ENCODE measurements around the gene TDRD10. TPM values are rescaled to one million over a fixed set of nuclear protein-coding genes. Genes with fewer than 3 reads are reported as not detected.
A peak's percentile ranks its signal among the peaks of the same experiment; 100 is the strongest.
"Not testable (repeated sequence)": the region's sequence is repeated elsewhere in the genome, so short reads cannot be mapped to it uniquely, and the experiment has no call there.

The TDRD10 gene
- total RNA-seq, 3 donors from 2014 or later, result not detected

- H3K4me1 Mint-ChIP-seq (ENCODE audit: low read depth), result no peaks in the 10 kb centered on the region
- H3K4me3 Mint-ChIP-seq, result no peak overlapping the region
- peaks cover 11% of the 10 kb centered on the region for H3K27me3 Mint-ChIP-seq (ENCODE audit: low read depth)
- ATAC-seq (no peak), DNase-seq (no peak)
- no peaks in the 10 kb centered on the region for H3K9me3 Mint-ChIP-seq
- H3K36me3 Mint-ChIP-seq (ENCODE audit: insufficient read depth), result no peaks in the 10 kb centered on the region
Measured at GRCh38 chr1:154519591-154519991, 17.6 kb downstream of the TDRD10 start.

- Mint-ChIP-seq H3K9me3 (no peaks in the 10 kb centered on the region), H3K36me3 (ENCODE audit: insufficient read depth) (no peaks in the 10 kb centered on the region), H3K27me3 (ENCODE audit: low read depth) (peaks cover 9% of the 10 kb centered on the region), H3K4me3 (no peak overlapping the region), H3K4me1 (ENCODE audit: low read depth) (no peaks in the 10 kb centered on the region)
- DNase-seq (no peak), ATAC-seq (no peak)
Measured at GRCh38 chr1:154520333-154520732, 18.3 kb downstream of the TDRD10 start.

- Mint-ChIP-seq H3K4me1 (ENCODE audit: low read depth) (no peaks in the 10 kb centered on the region), H3K4me3 (no peak overlapping the region), H3K9me3 (no peaks in the 10 kb centered on the region), H3K27me3 (ENCODE audit: low read depth) (peaks cover 6% of the 10 kb centered on the region), H3K36me3 (ENCODE audit: insufficient read depth) (no peaks in the 10 kb centered on the region)
- no peak for DNase-seq
- ATAC-seq, result no peak
Measured at GRCh38 chr1:154521695-154522094, 19.7 kb downstream of the TDRD10 start.

- H3K36me3 Mint-ChIP-seq (ENCODE audit: insufficient read depth), result no peaks in the 10 kb centered on the region
- H3K4me3 Mint-ChIP-seq, result no peak overlapping the region
- DNase-seq, result no peak
Measured at GRCh38 chr1:154524881-154525280, 22.9 kb downstream of the TDRD10 start.

GRCh38 chr1:154527192-154527591 lies 25.2 kb downstream of the TDRD10 start:
- ATAC-seq, result no peak
- H3K36me3 Mint-ChIP-seq (ENCODE audit: insufficient read depth), result no peaks in the 10 kb centered on the region
- H3K4me3 Mint-ChIP-seq, result no peak overlapping the region
- DNase-seq, result no peak
- H3K27me3 Mint-ChIP-seq (ENCODE audit: low read depth), result peaks cover 5% of the 10 kb centered on the region
- H3K4me1 Mint-ChIP-seq (ENCODE audit: low read depth), result no peaks in the 10 kb centered on the region
- no peaks in the 10 kb centered on the region for H3K9me3 Mint-ChIP-seq

More at GRCh38 chr1:154524881-154525280, 22.9 kb downstream of the TDRD10 start:
- peaks cover 6% of the 10 kb centered on the region for H3K27me3 Mint-ChIP-seq (ENCODE audit: low read depth)
- no peak for ATAC-seq
- no peaks in the 10 kb centered on the region for H3K9me3 Mint-ChIP-seq
- no peaks in the 10 kb centered on the region for H3K4me1 Mint-ChIP-seq (ENCODE audit: low read depth)

GRCh38 chr1:154529308-154529707 lies 27.3 kb downstream of the TDRD10 start:
- Mint-ChIP-seq H3K27me3 (ENCODE audit: low read depth) (peaks cover 6% of the 10 kb centered on the region), H3K36me3 (ENCODE audit: insufficient read depth) (no peaks in the 10 kb centered on the region), H3K4me1 (ENCODE audit: low read depth) (no peaks in the 10 kb centered on the region), H3K4me3 (no peak overlapping the region), H3K9me3 (no peaks in the 10 kb centered on the region)
- no peak for DNase-seq
- no peak for ATAC-seq

- H3K9me3 Mint-ChIP-seq; ATAC-seq; H3K27me3 Mint-ChIP-seq (ENCODE audit: low read depth): not testable (repeated sequence)
Measured at GRCh38 chr1:154531950-154532349, 29.9 kb downstream of the TDRD10 start.

GRCh38 chr1:154533952-154534844 lies 32.2 kb downstream of the TDRD10 start:
- ATAC-seq (no peak), DNase-seq (no peak)
- no peaks in the 10 kb centered on the region for H3K4me1 Mint-ChIP-seq (ENCODE audit: low read depth)
- no peak overlapping the region for H3K4me3 Mint-ChIP-seq
- H3K27me3 Mint-ChIP-seq (ENCODE audit: low read depth), result peaks cover 10% of the 10 kb centered on the region
- no peaks in the 10 kb centered on the region for H3K9me3 Mint-ChIP-seq
- no peaks in the 10 kb centered on the region for H3K36me3 Mint-ChIP-seq (ENCODE audit: insufficient read depth)

More at GRCh38 chr1:154531950-154532349, 29.9 kb downstream of the TDRD10 start:
- DNase-seq; H3K36me3 Mint-ChIP-seq (ENCODE audit: insufficient read depth); H3K4me1 Mint-ChIP-seq (ENCODE audit: low read depth); H3K4me3 Mint-ChIP-seq: not testable (repeated sequence)

- Mint-ChIP-seq H3K36me3 (ENCODE audit: insufficient read depth) (no peaks in the 10 kb centered on the region), H3K4me3 (no peak overlapping the region), H3K9me3 (no peaks in the 10 kb centered on the region), H3K27me3 (ENCODE audit: low read depth) (peaks cover 15% of the 10 kb centered on the region), H3K4me1 (ENCODE audit: low read depth) (no peaks in the 10 kb centered on the region)
- no peak for ATAC-seq
- no peak for DNase-seq
Measured at GRCh38 chr1:154536570-154536969, 34.6 kb downstream of the TDRD10 start.

- DNase-seq (no peak), ATAC-seq (no peak)
- H3K27me3 Mint-ChIP-seq (ENCODE audit: low read depth), result peaks cover 14% of the 10 kb centered on the region
- H3K9me3 Mint-ChIP-seq, result no peaks in the 10 kb centered on the region
- no peaks in the 10 kb centered on the region for H3K4me1 Mint-ChIP-seq (ENCODE audit: low read depth)
- no peaks in the 10 kb centered on the region for H3K36me3 Mint-ChIP-seq (ENCODE audit: insufficient read depth)
- H3K4me3 Mint-ChIP-seq, result no peak overlapping the region
Measured at GRCh38 chr1:154539486-154540483, 37.8 kb downstream of the TDRD10 start.

GRCh38 chr1:154541231-154541630 lies 39.2 kb downstream of the TDRD10 start:
- Mint-ChIP-seq H3K4me3 (no peak overlapping the region), H3K9me3 (no peaks in the 10 kb centered on the region), H3K4me1 (ENCODE audit: low read depth) (no peaks in the 10 kb centered on the region), H3K27me3 (ENCODE audit: low read depth) (peaks cover 10% of the 10 kb centered on the region), H3K36me3 (ENCODE audit: insufficient read depth) (no peaks in the 10 kb centered on the region)
- ATAC-seq, result no peak
- no peak for DNase-seq

GRCh38 chr1:154546264-154547063 lies 44.4 kb downstream of the TDRD10 start:
- DNase-seq, result peak; percentile 34
- Mint-ChIP-seq H3K9me3 (no peaks in the 10 kb centered on the region), H3K4me1 (ENCODE audit: low read depth) (peaks cover 10% of the 10 kb centered on the region), H3K36me3 (ENCODE audit: insufficient read depth) (peaks cover 21% of the 10 kb centered on the region), H3K4me3 (no peak overlapping the region), H3K27me3 (ENCODE audit: low read depth) (peaks cover 2% of the 10 kb centered on the region)
- peak; percentile 77 to 87 for ATAC-seq

GRCh38 chr1:154547105-154547732 lies 45.2 kb downstream of the TDRD10 start:
- no peaks in the 10 kb centered on the region for H3K9me3 Mint-ChIP-seq
- H3K36me3 Mint-ChIP-seq (ENCODE audit: insufficient read depth), result peaks cover 21% of the 10 kb centered on the region

More at GRCh38 chr1:154547105-154547732, 45.2 kb downstream of the TDRD10 start:
- no peak overlapping the region for H3K4me3 Mint-ChIP-seq
- DNase-seq (no peak), ATAC-seq (no peak)
- peaks cover 2% of the 10 kb centered on the region for H3K27me3 Mint-ChIP-seq (ENCODE audit: low read depth)
- H3K4me1 Mint-ChIP-seq (ENCODE audit: low read depth), result peaks cover 10% of the 10 kb centered on the region

Data from activated T-cell treated with anti-CD3 and anti-CD28 coated beads, Interleukin-2, amount 50 U/mL, for 4 hours (primary cell).